ENCODE results near the gene FBXL16. TPM values are rescaled to one million over a fixed set of nuclear protein-coding genes. Genes with fewer than 3 reads are reported as not detected.

The FBXL16 gene
- polyA plus RNA-seq, 1 experiment = 0.11 TPM

- Histone ChIP-seq H3K27me3 (ENCODE audit: control insufficient read depth, insufficient read depth, low read length) (no peaks in the 10 kb centered on the region), H3K27ac (ENCODE audit: low read depth, low read length) (peak within 1 kb of the TSS; percentile 52), H3K4me3 (ENCODE audit: low read depth, low read length) (peak within 1 kb of the TSS; percentile 70), H3K9me3 (ENCODE audit: control insufficient read depth, insufficient read depth, low read length) (peaks cover 16% of the 10 kb centered on the region; the same call in 1 of the 2 replicates)
- POLR2A ChIA-PET = interaction anchor here (0.6 to 1.2 kb wide), 3 partner anchors 15 to 112 kb away, joined by 3 read pairs; no protein-coding TSS in a partner anchor
- no peak for TF ChIP-seq CTCF (IDR thresholded peaks at IDR 0.05; ENCODE audit: low read depth, low read length)
- CTCF ChIA-PET = interaction anchor here (0.6 kb wide), 1 partner anchor 833 kb away, joined by 6 read pairs; no protein-coding TSS in a partner anchor
- DNase-seq (ENCODE audit: low read depth, low spot score) = peak; percentile 75
Observed at GRCh38 chr16:684071-684794, 21.4 kb downstream of the FBXL16 start, which contains the start of gene JMJD8. Gene JMJD8, minus strand, starts transcription at chr16:684334. Its CDS starts 15 bp downstream, at chr16:684319.

- peak overlapping the region; percentile 70 for H3K4me3 ChIP-seq (ENCODE audit: low read depth, low read length)
- no peak overlapping the region for H3K27ac ChIP-seq (ENCODE audit: low read depth, low read length)
- H3K9me3 ChIP-seq (ENCODE audit: control insufficient read depth, insufficient read depth, low read length) = peaks cover 16% of the 10 kb centered on the region; the same call in 1 of the 2 replicates
Observed at GRCh38 chr16:683396-684070, 22.1 kb downstream of the FBXL16 start.

GRCh38 chr16:682493-683395, 22.9 kb downstream of the FBXL16 start:
- Histone ChIP-seq H3K4me3 (ENCODE audit: low read depth, low read length) (peak overlapping the region; percentile 70), H3K9me3 (ENCODE audit: control insufficient read depth, insufficient read depth, low read length) (peaks cover 16% of the 10 kb centered on the region; the same call in 1 of the 2 replicates), H3K27me3 (ENCODE audit: control insufficient read depth, insufficient read depth, low read length) (no peaks in the 10 kb centered on the region), H3K27ac (ENCODE audit: low read depth, low read length) (no peak overlapping the region)
- ChIA-PET CTCF (no interaction called here), POLR2A (no interaction called here)
- DNase-seq (ENCODE audit: low read depth, low spot score) = no peak
- no peak for TF ChIP-seq CTCF (IDR thresholded peaks at IDR 0.05; ENCODE audit: low read depth, low read length)

More at GRCh38 chr16:683396-684070, 22.1 kb downstream of the FBXL16 start:
- no peak for DNase-seq (ENCODE audit: low read depth, low spot score)
- ChIA-PET POLR2A (interaction anchor here (1.2 kb wide), 1 partner anchor 45 kb away, joined by 3 read pairs; no protein-coding TSS in a partner anchor), CTCF (interaction anchor here (0.6 kb wide), 1 partner anchor 833 kb away, joined by 6 read pairs; no protein-coding TSS in a partner anchor)
- TF ChIP-seq CTCF (IDR thresholded peaks at IDR 0.05; ENCODE audit: low read depth, low read length) = no peak
- no peaks in the 10 kb centered on the region for H3K27me3 ChIP-seq (ENCODE audit: control insufficient read depth, insufficient read depth, low read length)

- no peak for DNase-seq (ENCODE audit: low read depth, low spot score)
- H3K27ac ChIP-seq (ENCODE audit: low read depth, low read length) = no peak overlapping the region
- CTCF ChIA-PET = interaction anchor here (1.3 kb wide), 1 partner anchor 14 kb away, joined by 5 read pairs; the partner anchor contains the start of gene RHOT2
Observed at GRCh38 chr16:681746-682427, 23.7 kb downstream of the FBXL16 start.

More at GRCh38 chr16:681746-682427, 23.7 kb downstream of the FBXL16 start:
- no peak for TF ChIP-seq CTCF (IDR thresholded peaks at IDR 0.05; ENCODE audit: low read depth, low read length)
- Histone ChIP-seq H3K4me3 (ENCODE audit: low read depth, low read length) (peak overlapping the region; percentile 73), H3K27me3 (ENCODE audit: control insufficient read depth, insufficient read depth, low read length) (no peaks in the 10 kb centered on the region), H3K9me3 (ENCODE audit: control insufficient read depth, insufficient read depth, low read length) (peaks cover 16% of the 10 kb centered on the region; the same call in 1 of the 2 replicates)
- POLR2A ChIA-PET = no interaction called here
